Activated CD4-positive, alpha-beta T cell treated with anti-CD3 and anti-CD28 coated beads for 36 hours (primary cell): Measurements from ENCODE around the gene WSCD1. TPM values are rescaled to one million over a fixed set of nuclear protein-coding genes. Genes with fewer than 3 reads are reported as not detected.
A peak's percentile ranks its signal among the peaks of the same experiment; 100 is the strongest.

ENCODE experiments used
- ATAC-seq: fragments of 200-7000 bp; cut with Tn5 transposase; one replicate; pipeline ENCODE4 v1.10.0; 2021; ENCODE audit warnings: mild to moderate bottlenecking, moderate library complexity
- CTCF ChIA-PET: fragments of 350-600 bp; sonication (Branson Sonifier 250); formaldehyde crosslinking; loops from one replicate; lab custom pipeline; 2021; ENCODE audit warnings: antibody characterized with exemption; lab: Charles Lee
- POLR2A ChIA-PET: fragments of 350-600 bp; sonication (Branson Sonifier 250); formaldehyde crosslinking; loops from one replicate; lab custom pipeline; 2021; ENCODE audit warnings: antibody characterized with exemption, inconsistent platforms; lab: Charles Lee
- DNase-seq: peaks from one replicate; pipeline ENCODE4 v3.0.0-alpha.2; 2020
- H3K27ac Mint-ChIP-seq: one replicate; pipeline ENCODE4 v1.8.0; 2021; ENCODE audit warnings: mixed read lengths
- H3K27me3 Mint-ChIP-seq: one replicate; pipeline ENCODE4 v1.8.0; 2021; ENCODE audit warnings: mixed read lengths
- H3K36me3 Mint-ChIP-seq: one replicate; pipeline ENCODE4 v1.8.0; 2021; ENCODE audit warnings: low read depth, mixed read lengths
- H3K4me1 Mint-ChIP-seq: one replicate; pipeline ENCODE4 v1.8.0; 2021; ENCODE audit warnings: mixed read lengths
- H3K4me3 Mint-ChIP-seq: one replicate; pipeline ENCODE4 v1.8.0; 2021; ENCODE audit warnings: mild to moderate bottlenecking, moderate library complexity, mixed read lengths
- H3K9me3 Mint-ChIP-seq: one replicate; pipeline ENCODE4 v1.8.0; 2021; ENCODE audit warnings: low read depth, mixed read lengths
- intact Hi-C, 2 experiments: fragments of 100-400 bp; cut with DNase I in 1 of 2; cut with micrococcal nuclease in 1 of 2; formaldehyde crosslinking; loops; one replicate each; pipeline versions ENCODE4 v1.14.2 to v1.15.1; 2022 to 2024; cut with DNase I, micrococcal nuclease
- total RNA-seq, 2 experiments: library from RNA; stranded (reverse); gene quantifications; one replicate each; pipeline ENCODE4 v1.2.3, GENCODE V29; 2021

WSCD1 gene
- total RNA-seq, result under 1 TPM; 0.04 to 0.16 TPM

DNA sequence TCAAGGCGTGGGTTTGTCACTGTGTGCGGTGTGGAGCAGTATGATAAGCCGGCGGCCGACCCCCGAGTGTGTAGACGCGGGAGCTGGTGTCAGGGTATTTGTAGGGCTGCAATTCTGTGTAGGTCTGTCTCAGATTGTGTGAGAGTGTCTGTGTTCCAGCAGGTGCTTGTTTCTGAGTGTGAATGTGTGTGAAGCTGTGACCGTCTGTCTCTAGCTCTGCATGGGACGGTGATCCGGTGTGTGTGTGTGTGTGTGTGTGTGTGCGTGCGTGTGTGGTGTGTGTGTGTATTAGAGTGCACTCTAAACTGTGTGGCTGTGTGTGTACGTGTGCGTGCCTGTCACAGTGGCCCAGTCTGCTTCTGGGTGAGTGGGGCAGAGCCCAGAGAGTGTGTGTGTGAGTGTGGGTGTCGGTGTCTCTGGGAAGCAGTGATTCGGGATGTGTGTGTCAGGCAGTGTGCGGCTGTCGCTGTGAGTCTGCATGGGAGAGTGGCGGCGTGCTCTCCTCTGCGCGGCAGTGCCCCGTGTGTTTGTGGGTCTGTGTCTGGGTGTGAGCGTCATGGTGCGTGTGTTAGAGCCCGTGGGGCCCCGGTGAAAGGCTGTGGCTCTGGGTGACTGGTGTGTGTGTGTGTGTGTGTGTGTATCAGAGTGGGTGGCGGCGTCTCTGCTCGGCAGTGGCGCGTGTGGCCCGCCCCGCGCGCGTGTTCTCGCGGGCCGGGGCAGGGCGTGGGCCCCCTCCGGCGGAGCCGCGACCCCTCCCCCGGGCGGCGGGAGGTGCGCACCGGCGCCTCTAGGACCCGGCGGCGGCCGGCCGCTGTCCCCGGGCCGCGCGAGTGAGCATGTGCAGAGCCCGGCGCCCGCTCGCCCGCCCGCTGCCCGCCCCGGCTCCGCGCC lies at the start of gene WSCD1:
Gene WSCD1 (plus strand): TSS at position 841 of the 891 bp plus-strand sequence. CDS start 10,280 bp downstream, outside the sequence.
- peaks cover 10% of the 10 kb centered on the region for H3K4me1 Mint-ChIP-seq
- POLR2A ChIA-PET, result no interaction called here
- no peak within 1 kb of the TSS for H3K27ac Mint-ChIP-seq
- H3K4me3 Mint-ChIP-seq, result peak within 1 kb of the TSS; percentile 61
- intact Hi-C loops, result loop anchor here (2.0 to 10.0 kb wide), 2 partner anchors 343 to 355 kb away; no protein-coding TSS in a partner anchor
- H3K9me3 Mint-ChIP-seq, result no peaks in the 10 kb centered on the region
- CTCF ChIA-PET, result interaction anchor here (0.6 to 1.9 kb wide), 5 partner anchors 11 to 542 kb away, joined by 3 to 8 read pairs (median 3); no protein-coding TSS in a partner anchor
- DNase-seq (peak; percentile 28), ATAC-seq (peak; percentile 12)
- no peaks in the 10 kb centered on the region for H3K36me3 Mint-ChIP-seq
- peaks cover 55% of the 10 kb centered on the region for H3K27me3 Mint-ChIP-seq

DNA sequence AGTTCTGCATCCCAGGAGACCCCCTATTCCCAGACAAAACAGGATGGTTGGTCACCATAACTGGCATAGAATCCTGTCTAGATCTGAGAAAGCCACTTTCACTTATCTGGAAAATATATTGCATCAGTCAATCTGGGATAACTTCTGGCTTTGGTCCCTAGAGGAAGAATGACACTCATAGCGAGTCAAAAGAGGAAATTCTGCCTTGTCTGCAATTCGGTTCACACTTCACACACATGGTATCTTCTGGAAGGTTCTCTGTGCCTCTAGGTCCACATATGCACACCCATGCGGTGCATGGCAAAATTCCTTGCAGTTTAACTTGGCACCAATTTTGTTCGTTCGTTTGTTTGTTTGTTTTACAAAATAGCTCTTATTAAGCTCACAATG lies 49.2 kb upstream of the WSCD1 start:
- no peak overlapping the region for H3K4me3 Mint-ChIP-seq

DNA sequence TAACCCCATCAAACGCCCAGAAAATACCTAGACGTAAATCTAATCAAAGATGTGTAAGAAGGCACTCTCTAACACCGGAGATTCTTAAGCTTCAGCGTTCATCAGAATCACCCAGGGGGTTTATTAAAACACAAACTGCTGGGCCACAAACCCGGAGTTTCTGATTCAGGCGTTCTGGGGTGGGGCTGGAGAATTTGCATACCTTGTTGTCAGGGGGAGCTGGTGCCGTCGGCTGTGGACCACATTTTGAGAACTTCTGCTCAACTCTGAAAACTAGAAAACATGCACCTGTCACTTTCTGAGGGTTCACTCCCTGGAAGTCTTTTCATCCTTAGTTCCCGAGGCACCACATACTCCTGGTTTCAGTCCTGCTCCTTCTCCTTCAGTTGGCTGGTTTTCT lies 48.6 kb upstream of the WSCD1 start:
- Mint-ChIP-seq H3K9me3 (no peaks in the 10 kb centered on the region), H3K4me1 (peaks cover 7% of the 10 kb centered on the region), H3K27me3 (peaks cover 25% of the 10 kb centered on the region), H3K27ac (no peak overlapping the region), H3K4me3 (no peak overlapping the region), H3K36me3 (no peaks in the 10 kb centered on the region)
- ATAC-seq (no peak), DNase-seq (no peak)
- intact Hi-C loops, result no loop called here
- POLR2A ChIA-PET, result no interaction called here
- CTCF ChIA-PET, result no interaction called here

More for the DNA sequence above, 49.2 kb upstream of the WSCD1 start:
- Mint-ChIP-seq H3K27ac (no peak overlapping the region), H3K27me3 (peaks cover 25% of the 10 kb centered on the region), H3K9me3 (no peaks in the 10 kb centered on the region), H3K36me3 (no peaks in the 10 kb centered on the region), H3K4me1 (peaks cover 7% of the 10 kb centered on the region)
- CTCF ChIA-PET, result no interaction called here
- DNase-seq (no peak), ATAC-seq (no peak)
- intact Hi-C loops, result no loop called here
- POLR2A ChIA-PET, result no interaction called here

DNA sequence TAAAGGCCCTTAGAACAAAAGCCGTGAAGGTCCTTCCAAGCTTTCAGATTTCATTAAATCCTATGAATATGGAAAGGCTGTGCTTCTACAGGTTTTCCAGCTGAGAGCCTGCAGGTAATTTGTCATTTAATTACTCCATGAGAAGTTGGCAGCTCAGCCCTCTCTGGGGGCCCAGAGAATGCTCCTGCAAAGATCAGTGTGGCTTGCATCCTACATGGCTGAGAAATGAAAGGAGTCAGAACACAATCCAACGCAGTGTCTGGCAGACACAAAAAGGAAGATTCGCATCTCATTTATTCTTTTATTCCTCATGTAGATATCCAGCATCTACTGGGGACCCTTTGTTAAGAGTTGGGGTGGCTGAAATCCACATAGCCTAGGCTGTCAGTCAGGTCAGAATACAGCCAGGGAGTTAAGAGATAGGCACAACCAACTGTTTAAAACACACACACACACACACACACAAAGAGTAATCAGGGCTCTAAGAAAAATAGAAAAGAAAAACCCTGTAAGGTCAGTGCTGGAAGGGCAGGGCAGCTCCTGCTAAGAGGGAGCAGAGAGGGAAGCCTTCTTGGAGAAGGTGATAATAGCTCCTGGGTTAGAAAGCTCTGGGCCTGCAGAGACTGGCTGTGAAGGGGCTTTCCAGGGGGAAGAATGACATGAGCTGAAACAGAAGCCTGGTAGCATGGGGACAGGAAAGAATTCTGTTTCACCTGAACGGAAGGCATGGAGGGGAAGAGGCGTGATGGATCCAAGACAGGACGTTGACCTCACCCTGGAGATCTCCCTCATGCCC lies 46.9 kb upstream of the WSCD1 start:
- intact Hi-C loops, result no loop called here
- ATAC-seq (no peak), DNase-seq (no peak)
- Mint-ChIP-seq H3K27me3 (peaks cover 19% of the 10 kb centered on the region), H3K36me3 (no peaks in the 10 kb centered on the region), H3K9me3 (no peaks in the 10 kb centered on the region), H3K4me3 (no peak overlapping the region), H3K4me1 (peaks cover 7% of the 10 kb centered on the region), H3K27ac (no peak overlapping the region)
- ChIA-PET POLR2A (no interaction called here), CTCF (interaction anchor here (0.8 kb wide), 1 partner anchor 494 kb away, joined by 4 read pairs; no protein-coding TSS in a partner anchor)

DNA sequence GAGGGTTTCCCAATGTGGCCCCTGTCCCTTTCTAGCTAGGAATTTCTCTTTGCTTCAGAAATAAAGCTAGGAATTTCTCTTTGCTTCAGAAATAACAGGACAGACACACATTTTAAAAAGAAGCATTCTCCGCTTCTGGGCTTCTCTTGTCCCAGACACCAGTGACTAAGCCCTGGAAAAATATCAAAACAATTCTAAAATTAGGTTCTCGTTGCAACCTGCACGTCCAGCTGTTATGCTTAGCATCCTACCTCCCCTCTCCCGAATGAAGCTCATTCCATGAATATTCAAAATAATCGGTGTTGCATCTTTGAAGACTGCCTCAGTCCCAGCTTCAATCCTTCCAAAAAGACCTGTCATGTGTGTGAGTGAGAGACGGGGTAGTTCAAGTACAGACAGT lies 45.6 kb upstream of the WSCD1 start:
- H3K27me3 Mint-ChIP-seq, result peaks cover 14% of the 10 kb centered on the region
- peaks cover 6% of the 10 kb centered on the region for H3K4me1 Mint-ChIP-seq
- no peaks in the 10 kb centered on the region for H3K36me3 Mint-ChIP-seq
- H3K27ac Mint-ChIP-seq, result no peak overlapping the region
- intact Hi-C loops, result no loop called here
- H3K4me3 Mint-ChIP-seq, result no peak overlapping the region
- ChIA-PET CTCF (no interaction called here), POLR2A (no interaction called here)
- no peaks in the 10 kb centered on the region for H3K9me3 Mint-ChIP-seq
- DNase-seq (no peak), ATAC-seq (no peak)

DNA sequence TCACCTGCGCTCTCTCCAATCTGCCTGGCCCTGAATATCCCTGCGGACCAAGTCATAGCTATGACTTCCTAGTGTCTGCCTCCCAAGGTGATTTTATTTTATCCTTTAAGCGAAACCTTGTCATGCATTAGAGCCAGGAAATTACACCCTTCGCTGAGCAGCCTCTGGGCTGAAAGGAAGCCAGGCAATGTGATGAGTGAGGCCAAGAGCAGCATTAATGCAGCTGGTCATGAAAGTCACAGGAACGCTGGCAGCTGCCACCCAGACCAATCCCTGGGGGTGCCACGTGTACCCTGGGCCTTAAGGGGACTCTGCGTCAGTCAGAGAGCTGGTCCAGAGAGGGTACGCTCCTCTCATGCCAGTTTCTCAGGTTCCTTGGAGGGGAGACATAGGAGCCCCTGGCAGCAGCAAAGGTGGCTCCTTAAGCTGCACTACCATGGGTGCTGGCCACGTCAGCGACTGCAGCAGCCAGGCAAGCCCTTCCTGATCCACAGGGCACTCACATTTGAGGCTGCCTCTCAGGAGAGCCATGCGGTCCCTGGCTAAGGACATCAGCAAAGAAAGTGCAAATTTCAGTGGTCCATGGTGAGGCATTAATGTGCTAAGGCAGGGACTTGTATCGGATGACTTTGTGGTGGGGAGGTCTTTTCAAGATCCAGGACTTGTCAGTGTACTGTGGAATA lies 42.7 kb upstream of the WSCD1 start:
- H3K27me3 Mint-ChIP-seq, result peaks cover 10% of the 10 kb centered on the region
- ChIA-PET CTCF (no interaction called here), POLR2A (no interaction called here)
- no peaks in the 10 kb centered on the region for H3K36me3 Mint-ChIP-seq
- ATAC-seq, result no peak
- intact Hi-C loops, result no loop called here
- H3K4me1 Mint-ChIP-seq, result no peaks in the 10 kb centered on the region
- H3K4me3 Mint-ChIP-seq, result no peak overlapping the region
- H3K9me3 Mint-ChIP-seq, result no peaks in the 10 kb centered on the region
- no peak overlapping the region for H3K27ac Mint-ChIP-seq
- no peak for DNase-seq

DNA sequence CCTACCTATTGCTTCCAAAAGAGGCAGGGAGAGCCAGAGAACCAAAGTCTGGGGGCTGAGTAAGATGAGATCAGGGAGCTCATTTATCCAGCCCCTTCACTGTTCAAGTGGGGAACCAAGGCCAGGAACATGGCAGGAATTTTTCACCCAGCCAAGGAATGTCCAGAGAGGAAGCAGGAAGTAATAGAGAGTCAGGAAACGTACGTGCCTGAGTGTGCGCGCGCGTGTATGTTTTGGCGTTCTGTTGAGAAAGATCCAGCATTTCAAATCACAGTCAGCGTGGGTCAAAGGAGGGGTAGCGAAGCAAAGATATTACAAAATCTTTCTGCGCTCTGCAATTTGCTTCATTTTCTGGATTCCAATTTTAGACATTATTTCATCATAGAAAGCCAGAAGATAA lies 41.9 kb upstream of the WSCD1 start:
- intact Hi-C loops, result no loop called here
- Mint-ChIP-seq H3K27me3 (peaks cover 14% of the 10 kb centered on the region), H3K9me3 (no peaks in the 10 kb centered on the region), H3K4me3 (no peak overlapping the region), H3K27ac (no peak overlapping the region), H3K4me1 (no peaks in the 10 kb centered on the region), H3K36me3 (no peaks in the 10 kb centered on the region)
- ATAC-seq (no peak), DNase-seq (no peak)
- ChIA-PET CTCF (no interaction called here), POLR2A (no interaction called here)

DNA sequence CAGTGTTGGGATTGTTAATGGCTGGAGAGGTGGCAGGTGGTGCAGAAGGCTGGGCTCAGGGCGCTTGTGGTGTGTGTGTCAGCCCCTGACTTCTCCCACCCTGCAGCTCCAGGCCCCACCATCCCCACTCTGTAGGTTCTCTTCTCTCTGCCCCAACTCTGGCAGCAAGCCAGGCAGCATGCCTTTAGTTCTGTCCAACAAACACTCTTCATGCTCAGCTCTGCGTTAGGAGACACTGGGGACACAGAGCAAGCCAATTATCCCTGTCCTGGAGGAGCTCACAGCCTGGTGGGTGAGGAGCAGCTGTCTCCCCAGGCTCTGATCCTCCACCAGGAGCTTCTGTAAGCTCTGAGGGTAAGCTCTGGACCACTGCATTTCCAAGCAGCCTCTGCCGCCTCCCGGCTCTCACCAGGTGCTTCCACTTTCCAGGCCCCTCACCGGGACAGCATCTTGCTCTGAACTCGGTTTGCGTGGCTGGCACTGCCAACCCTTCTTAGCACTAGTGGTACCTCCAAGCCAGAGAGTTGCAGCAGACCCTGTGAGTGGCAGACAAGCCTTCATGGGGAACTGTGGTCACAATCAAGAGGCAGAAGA lies 34.3 kb upstream of the WSCD1 start:
- intact Hi-C loops, result no loop called here
- ATAC-seq (no peak), DNase-seq (no peak)
- Mint-ChIP-seq H3K27ac (no peak overlapping the region), H3K36me3 (no peaks in the 10 kb centered on the region), H3K4me1 (no peaks in the 10 kb centered on the region), H3K27me3 (peaks cover 17% of the 10 kb centered on the region), H3K9me3 (no peaks in the 10 kb centered on the region), H3K4me3 (no peak overlapping the region)
- CTCF ChIA-PET, result interaction anchor here (0.7 kb wide), 1 partner anchor 250 kb away, joined by 3 read pairs; no protein-coding TSS in a partner anchor
- POLR2A ChIA-PET, result no interaction called here

DNA sequence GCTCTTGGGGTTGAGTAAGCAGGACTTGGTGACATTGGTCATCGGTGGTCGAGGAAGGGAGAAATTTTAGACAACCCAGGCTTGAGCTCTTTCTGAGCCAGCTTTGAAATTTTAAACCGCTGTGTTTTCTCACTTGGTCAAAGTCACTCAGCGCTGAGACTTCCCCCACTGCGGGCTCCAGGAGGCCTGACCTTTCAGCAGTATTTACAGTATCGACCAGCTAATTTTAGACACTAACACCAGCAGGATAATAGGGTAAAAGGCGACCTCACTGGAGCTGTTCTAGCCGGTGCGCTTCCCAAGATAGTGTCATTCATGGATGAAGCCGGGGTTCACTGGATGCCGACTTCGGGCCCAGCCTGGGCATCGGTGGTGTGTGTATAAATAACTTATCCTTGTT lies 29.7 kb upstream of the WSCD1 start:
- intact Hi-C loops, result no loop called here
- POLR2A ChIA-PET, result no interaction called here

DNA sequence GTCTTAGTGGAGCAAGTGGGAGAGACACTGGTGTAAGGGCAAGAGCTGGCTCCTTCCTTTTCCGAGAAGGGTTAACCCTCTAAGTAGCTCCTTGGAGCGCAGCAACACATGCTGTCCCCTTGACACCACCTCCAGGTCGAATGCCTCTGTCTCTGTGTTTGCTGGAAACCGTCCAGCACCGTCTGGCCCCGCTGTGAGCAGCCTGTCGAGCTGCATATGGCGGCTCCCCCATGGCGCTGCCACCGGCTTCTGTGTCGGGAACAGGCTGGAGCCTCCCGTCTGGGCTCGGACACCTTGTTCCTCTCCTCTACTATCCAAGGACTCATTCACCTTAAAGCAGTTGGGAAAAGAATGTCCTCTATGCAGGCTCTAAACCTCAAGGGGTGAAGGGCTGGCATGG lies 28.9 kb upstream of the WSCD1 start:
- H3K4me1 Mint-ChIP-seq, result no peaks in the 10 kb centered on the region
- H3K9me3 Mint-ChIP-seq, result no peaks in the 10 kb centered on the region
- H3K27ac Mint-ChIP-seq, result no peak overlapping the region
- ChIA-PET POLR2A (no interaction called here), CTCF (no interaction called here)
- intact Hi-C loops, result no loop called here
- H3K36me3 Mint-ChIP-seq, result no peaks in the 10 kb centered on the region
- DNase-seq, result no peak
- H3K4me3 Mint-ChIP-seq, result no peak overlapping the region
- no peak for ATAC-seq
- H3K27me3 Mint-ChIP-seq, result peaks cover 4% of the 10 kb centered on the region

More for the DNA sequence above, 29.7 kb upstream of the WSCD1 start:
- Mint-ChIP-seq H3K27me3 (peaks cover 4% of the 10 kb centered on the region), H3K27ac (no peak overlapping the region), H3K36me3 (no peaks in the 10 kb centered on the region), H3K4me3 (no peak overlapping the region), H3K9me3 (no peaks in the 10 kb centered on the region), H3K4me1 (no peaks in the 10 kb centered on the region)
- ATAC-seq, result no peak
- DNase-seq, result no peak
- CTCF ChIA-PET, result no interaction called here

DNA sequence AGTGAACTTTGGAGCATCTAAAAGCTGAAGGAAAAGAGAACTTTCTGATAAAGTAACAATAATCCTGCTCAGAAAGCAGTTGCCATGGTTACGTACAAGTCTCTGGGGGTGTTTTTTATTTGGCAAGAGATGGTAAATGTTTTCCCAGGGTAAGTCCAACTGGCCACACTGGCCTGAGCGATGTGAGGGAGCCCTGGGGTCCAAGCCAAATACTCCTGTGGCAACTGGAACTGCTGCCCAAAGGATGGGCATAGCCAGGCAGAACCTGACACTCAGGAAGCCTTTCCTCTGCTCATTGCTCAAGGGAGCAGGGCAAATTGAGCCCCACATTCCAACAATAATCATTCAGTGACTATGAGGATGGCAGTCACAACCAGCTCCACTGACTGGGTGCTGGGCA lies 26.8 kb upstream of the WSCD1 start:
- ChIA-PET POLR2A (no interaction called here), CTCF (no interaction called here)
- no peaks in the 10 kb centered on the region for H3K4me1 Mint-ChIP-seq
- intact Hi-C loops, result no loop called here
- no peak for DNase-seq
- H3K9me3 Mint-ChIP-seq, result no peaks in the 10 kb centered on the region
- H3K4me3 Mint-ChIP-seq, result no peak overlapping the region
- peaks cover 4% of the 10 kb centered on the region for H3K27me3 Mint-ChIP-seq
- H3K36me3 Mint-ChIP-seq, result no peaks in the 10 kb centered on the region
- no peak overlapping the region for H3K27ac Mint-ChIP-seq
- no peak for ATAC-seq
